Skeletal muscle satellite cell (primary cell): ENCODE results near the gene EIF4ENIF1.
"Not testable (repeated sequence)": the region's sequence is repeated elsewhere in the genome, so short reads cannot be mapped to it uniquely, and the experiment has no call there.

ENCODE experiments used
- H3K27me3 ChIP-seq: 2 replicates; pipeline ENCODE4 v1.7.0; 2013; ENCODE audit warnings: low read length; ENCODE audit not compliant: control insufficient read depth, insufficient read depth
- H3K36me3 ChIP-seq: 2 replicates; pipeline ENCODE4 v1.7.0; 2013; ENCODE audit warnings: mild to moderate bottlenecking, control low read depth, low read length; ENCODE audit not compliant: insufficient read depth
- H3K4me1 ChIP-seq: 2 replicates; pipeline ENCODE4 v1.7.0; 2013; ENCODE audit warnings: low read length; ENCODE audit not compliant: control insufficient read depth, insufficient read depth
- H3K4me2 ChIP-seq: 2 replicates; pipeline ENCODE4 v1.7.0; 2013; ENCODE audit warnings: mild to moderate bottlenecking, low read length
- H3K4me3 ChIP-seq: 2 replicates; pipeline ENCODE4 v1.7.0; 2013; ENCODE audit warnings: low read length
- H3K9ac ChIP-seq: 2 replicates; pipeline ENCODE4 v1.7.0; 2013; ENCODE audit warnings: mild to moderate bottlenecking, low read depth, low read length, moderate library complexity
- H3K9me3 ChIP-seq: replicated peaks from 2 replicates; pipeline ENCODE4 v1.7.0; 2013; ENCODE audit warnings: mild to moderate bottlenecking, control low read depth, low read length

The EIF4ENIF1 gene

GRCh38 chr22:31490496-31490925 lies 869 bp upstream of the EIF4ENIF1 start:
- H3K4me1 ChIP-seq = peaks cover 19% of the 10 kb centered on the region
- peak overlapping the region; percentile 94 for H3K4me3 ChIP-seq
- H3K9ac ChIP-seq = peak overlapping the region; percentile 97

GRCh38 chr22:31488988-31489617 lies 539 bp downstream of the EIF4ENIF1 start:
- peak overlapping the region; percentile 85 for H3K4me2 ChIP-seq
- peak overlapping the region; percentile 94 for H3K4me3 ChIP-seq
- no peaks in the 10 kb centered on the region for H3K9me3 ChIP-seq
- H3K4me1 ChIP-seq = peaks cover 19% of the 10 kb centered on the region
- H3K36me3 ChIP-seq = peaks cover 19% of the 10 kb centered on the region
- H3K27me3 ChIP-seq = no peaks in the 10 kb centered on the region
- H3K9ac ChIP-seq = peak overlapping the region; percentile 97

More at GRCh38 chr22:31490496-31490925, 869 bp upstream of the EIF4ENIF1 start:
- peak overlapping the region; percentile 85 for H3K4me2 ChIP-seq
- H3K9me3 ChIP-seq = no peaks in the 10 kb centered on the region
- peaks cover 10% of the 10 kb centered on the region for H3K36me3 ChIP-seq
- H3K27me3 ChIP-seq = no peaks in the 10 kb centered on the region

- Histone ChIP-seq H3K4me2 (peak overlapping the region; percentile 85), H3K9ac (peak overlapping the region; percentile 97), H3K27me3 (no peaks in the 10 kb centered on the region), H3K4me3 (peak overlapping the region; percentile 94), H3K4me1 (peaks cover 19% of the 10 kb centered on the region), H3K9me3 (no peaks in the 10 kb centered on the region), H3K36me3 (peaks cover 26% of the 10 kb centered on the region)
Measured at GRCh38 chr22:31488346-31488883, 1.2 kb downstream of the EIF4ENIF1 start.

- Histone ChIP-seq H3K9ac (no peak overlapping the region), H3K36me3 (peaks cover 39% of the 10 kb centered on the region)
Measured at GRCh38 chr22:31486951-31487350, 2.7 kb downstream of the EIF4ENIF1 start.

GRCh38 chr22:31486369-31486768 lies 3.3 kb downstream of the EIF4ENIF1 start:
- not testable (repeated sequence) for H3K27me3 ChIP-seq, H3K4me3 ChIP-seq, H3K9ac ChIP-seq, H3K4me2 ChIP-seq, H3K9me3 ChIP-seq
- Histone ChIP-seq H3K4me1 (peaks cover 19% of the 10 kb centered on the region), H3K36me3 (peaks cover 45% of the 10 kb centered on the region)

More at GRCh38 chr22:31486951-31487350, 2.7 kb downstream of the EIF4ENIF1 start:
- Histone ChIP-seq H3K9me3 (no peaks in the 10 kb centered on the region), H3K4me1 (peaks cover 19% of the 10 kb centered on the region), H3K27me3 (no peaks in the 10 kb centered on the region), H3K4me2 (no peak overlapping the region), H3K4me3 (no peak overlapping the region)

- H3K27me3 ChIP-seq, H3K4me2 ChIP-seq, H3K9me3 ChIP-seq, H3K4me3 ChIP-seq, H3K9ac ChIP-seq, H3K4me1 ChIP-seq: not testable (repeated sequence)
- peaks cover 65% of the 10 kb centered on the region for H3K36me3 ChIP-seq
Measured at GRCh38 chr22:31482470-31482869, 7.2 kb downstream of the EIF4ENIF1 start.

GRCh38 chr22:31481129-31481528 lies 8.5 kb downstream of the EIF4ENIF1 start:
- Histone ChIP-seq H3K9ac (no peak overlapping the region), H3K36me3 (peaks cover 66% of the 10 kb centered on the region), H3K4me1 (no peaks in the 10 kb centered on the region), H3K27me3 (no peaks in the 10 kb centered on the region), H3K4me3 (no peak overlapping the region), H3K9me3 (no peaks in the 10 kb centered on the region), H3K4me2 (no peak overlapping the region)

- Histone ChIP-seq H3K4me1 (no peaks in the 10 kb centered on the region), H3K4me3 (no peak overlapping the region), H3K9ac (no peak overlapping the region), H3K36me3 (peaks cover 42% of the 10 kb centered on the region), H3K9me3 (no peaks in the 10 kb centered on the region), H3K27me3 (no peaks in the 10 kb centered on the region), H3K4me2 (no peak overlapping the region)
Measured at GRCh38 chr22:31477329-31477728, 12.3 kb downstream of the EIF4ENIF1 start.

- no peaks in the 10 kb centered on the region for H3K4me1 ChIP-seq
- peaks cover 32% of the 10 kb centered on the region for H3K36me3 ChIP-seq
Measured at GRCh38 chr22:31475800-31476199, 13.8 kb downstream of the EIF4ENIF1 start.

GRCh38 chr22:31474743-31475142 lies 14.9 kb downstream of the EIF4ENIF1 start:
- Histone ChIP-seq H3K4me3 (no peak overlapping the region), H3K9me3 (no peaks in the 10 kb centered on the region), H3K36me3 (peaks cover 24% of the 10 kb centered on the region), H3K4me2 (no peak overlapping the region), H3K9ac (no peak overlapping the region), H3K27me3 (no peaks in the 10 kb centered on the region), H3K4me1 (no peaks in the 10 kb centered on the region)

More at GRCh38 chr22:31475800-31476199, 13.8 kb downstream of the EIF4ENIF1 start:
- H3K9me3 ChIP-seq = no peaks in the 10 kb centered on the region
- no peak overlapping the region for H3K9ac ChIP-seq
- H3K4me2 ChIP-seq = no peak overlapping the region
- no peaks in the 10 kb centered on the region for H3K27me3 ChIP-seq
- no peak overlapping the region for H3K4me3 ChIP-seq

- H3K36me3 ChIP-seq = peaks cover 61% of the 10 kb centered on the region
Measured at GRCh38 chr22:31465307-31465706, 24.3 kb downstream of the EIF4ENIF1 start.

GRCh38 chr22:31461699-31462098 lies 27.9 kb downstream of the EIF4ENIF1 start:
- Histone ChIP-seq H3K9me3 (no peaks in the 10 kb centered on the region), H3K27me3 (no peaks in the 10 kb centered on the region), H3K4me2 (no peak overlapping the region), H3K9ac (no peak overlapping the region), H3K4me1 (no peaks in the 10 kb centered on the region), H3K4me3 (no peak overlapping the region), H3K36me3 (peaks cover 62% of the 10 kb centered on the region)

More at GRCh38 chr22:31465307-31465706, 24.3 kb downstream of the EIF4ENIF1 start:
- no peaks in the 10 kb centered on the region for H3K9me3 ChIP-seq
- no peaks in the 10 kb centered on the region for H3K27me3 ChIP-seq
- H3K9ac ChIP-seq = no peak overlapping the region
- no peak overlapping the region for H3K4me2 ChIP-seq
- H3K4me1 ChIP-seq = no peaks in the 10 kb centered on the region
- H3K4me3 ChIP-seq = no peak overlapping the region
